NCI-H187 (cell line): ENCODE data around the gene HMMR.

ENCODE experiments used
- DNase-seq, 2 experiments: peaks; one replicate each; lab custom pipeline; 2025; lab: John Stamatoyannopoulos, UW

Gene HMMR

DNA sequence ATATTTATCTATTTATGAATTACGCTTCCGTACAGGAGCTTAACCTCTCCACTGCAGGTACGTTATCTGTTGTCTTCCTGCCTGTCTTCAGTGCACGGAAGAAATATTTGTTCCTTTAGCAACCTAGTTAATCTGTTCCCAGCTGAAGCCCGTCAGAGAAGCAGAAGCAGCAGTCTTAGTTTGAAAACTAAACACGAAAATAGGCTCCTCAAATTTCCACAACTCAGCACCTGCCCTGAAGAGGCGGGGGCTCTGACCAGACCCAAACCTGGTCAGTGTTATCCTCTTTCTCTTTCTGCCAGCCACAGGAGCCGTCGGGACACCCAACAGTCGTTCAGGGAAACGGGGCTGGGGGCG is 992 bp upstream of the HMMR start:
- DNase-seq = peak in 1 of 2 experiments; percentile 24

DNA sequence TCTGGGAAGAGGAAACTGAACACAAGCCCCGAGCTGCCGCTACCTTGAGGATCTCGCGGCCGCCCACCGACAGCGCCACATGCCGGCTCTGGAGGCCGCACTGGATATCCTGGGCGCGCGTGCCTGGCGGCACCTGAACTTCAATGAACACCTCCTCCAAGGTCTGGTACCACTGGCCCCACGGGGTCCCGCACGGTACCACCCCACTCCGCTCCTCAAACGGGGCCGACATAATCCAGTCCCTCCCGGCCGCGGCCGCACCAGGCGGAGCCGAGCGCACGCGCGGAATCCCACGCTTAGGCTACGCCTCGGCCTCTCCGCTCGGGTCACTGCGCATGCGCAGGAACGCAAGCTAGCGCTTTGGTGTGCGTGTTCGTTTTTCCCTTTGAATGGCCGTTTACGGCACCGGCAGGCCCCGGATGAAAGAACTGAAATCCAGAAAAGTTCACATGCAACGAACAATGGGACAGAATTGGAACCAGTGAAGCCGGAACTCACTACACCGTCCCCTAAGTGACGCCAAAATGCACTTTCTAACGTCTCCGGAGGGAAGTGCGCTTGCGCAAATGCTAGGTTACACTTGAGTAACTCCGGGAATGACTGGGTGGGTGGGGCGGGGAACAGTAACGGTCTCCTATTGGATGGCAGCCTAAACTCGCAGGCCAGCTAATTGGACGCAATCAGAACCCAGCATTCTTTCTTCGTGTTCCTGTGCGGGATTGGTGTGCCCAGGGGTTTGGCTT is 442 bp upstream of the HMMR start, which contains the start of gene NUDCD2:
Gene NUDCD2, minus strand, starts transcription at position 284 of the 743 bp plus-strand sequence. Its CDS starts 52 bp downstream, at position 232.
- peak; percentile 88 to 98 for DNase-seq

DNA sequence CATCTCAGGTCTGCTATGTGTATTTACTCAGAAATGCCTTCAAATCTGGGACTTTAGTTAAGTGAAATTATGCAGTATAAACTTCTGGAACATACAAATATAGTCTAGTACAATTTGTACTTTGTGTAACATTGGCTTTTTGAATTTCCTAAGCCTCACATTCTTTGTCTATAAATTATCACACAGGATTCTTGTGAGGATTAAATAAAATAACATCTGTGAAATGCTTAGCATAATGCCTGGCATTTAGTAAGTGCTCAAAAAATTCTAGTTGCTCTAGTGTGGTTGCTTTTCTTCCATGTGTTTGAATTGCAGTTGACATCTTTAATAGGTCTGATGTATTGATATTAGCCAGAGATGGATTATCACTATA is 2.6 kb downstream of the HMMR start:
- DNase-seq = no peak

GRCh38 chr5:163467682-163468081 is 7.2 kb downstream of the HMMR start:
- no peak for DNase-seq

- DNase-seq = no peak
Observed at GRCh38 chr5:163473635-163474243, 13.3 kb downstream of the HMMR start.

- DNase-seq = no peak
Observed at GRCh38 chr5:163475411-163475810, 15.0 kb downstream of the HMMR start.

GRCh38 chr5:163478126-163478981 is 17.9 kb downstream of the HMMR start:
- no peak for DNase-seq

GRCh38 chr5:163478982-163479271 is 18.5 kb downstream of the HMMR start:
- DNase-seq = no peak

- no peak for DNase-seq
Observed at GRCh38 chr5:163489055-163489744, 28.8 kb downstream of the HMMR start.

DNA sequence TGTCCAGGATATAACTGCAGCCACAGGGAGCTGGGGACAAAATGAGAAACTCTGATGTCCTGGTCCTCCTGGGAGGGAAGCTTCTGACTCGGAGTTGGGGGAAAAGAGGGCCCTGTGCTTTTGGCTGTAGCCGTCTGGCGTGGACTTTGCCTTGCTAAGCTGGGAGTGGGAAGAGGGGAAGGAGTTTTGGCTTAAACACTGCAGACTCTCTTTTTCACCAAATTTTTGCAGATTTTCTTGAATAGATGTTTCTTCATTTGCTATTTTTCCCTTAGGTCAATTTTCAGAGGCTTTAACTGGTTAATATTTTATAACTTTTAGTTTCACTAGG is 29.3 kb downstream of the HMMR start:
- DNase-seq = no peak

DNA sequence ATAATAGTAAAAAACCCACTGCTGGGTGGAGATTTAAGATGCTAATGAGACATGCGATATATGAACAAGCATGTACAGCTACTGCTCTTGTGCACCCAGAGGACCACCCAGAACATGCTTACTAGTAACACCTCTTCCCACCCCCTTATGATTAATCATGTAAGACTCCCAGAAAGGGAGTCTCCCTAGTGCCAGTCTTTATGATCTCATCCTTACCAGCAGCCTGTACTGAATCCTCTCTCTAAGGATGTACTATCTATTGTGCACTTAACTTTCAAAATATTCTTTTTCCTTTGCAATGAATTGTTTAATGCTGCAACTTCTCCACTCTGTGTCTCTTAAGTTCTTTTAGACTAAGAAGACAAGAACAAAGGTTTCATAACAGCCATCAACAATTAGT is 35.9 kb downstream of the HMMR start:
- DNase-seq = no peak

DNA sequence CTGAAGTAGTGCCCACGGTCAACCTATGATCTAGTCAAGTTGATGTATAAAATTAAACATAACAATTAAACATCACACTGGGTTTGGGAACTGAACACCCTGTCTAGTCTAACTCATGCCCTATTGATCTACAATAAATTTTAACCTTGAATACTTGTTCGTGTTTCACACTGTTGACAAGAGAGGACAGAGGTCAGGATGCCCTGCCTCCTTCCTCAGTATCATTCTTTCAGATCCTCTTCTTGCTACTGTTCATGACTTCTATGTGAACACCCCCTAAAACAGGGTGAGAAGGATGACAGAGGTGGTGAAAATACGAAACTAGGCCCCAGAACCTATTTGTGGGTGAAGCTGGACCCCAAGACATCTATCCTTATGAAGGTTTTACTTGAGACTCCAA is 36.9 kb downstream of the HMMR start:
- no peak for DNase-seq

DNA sequence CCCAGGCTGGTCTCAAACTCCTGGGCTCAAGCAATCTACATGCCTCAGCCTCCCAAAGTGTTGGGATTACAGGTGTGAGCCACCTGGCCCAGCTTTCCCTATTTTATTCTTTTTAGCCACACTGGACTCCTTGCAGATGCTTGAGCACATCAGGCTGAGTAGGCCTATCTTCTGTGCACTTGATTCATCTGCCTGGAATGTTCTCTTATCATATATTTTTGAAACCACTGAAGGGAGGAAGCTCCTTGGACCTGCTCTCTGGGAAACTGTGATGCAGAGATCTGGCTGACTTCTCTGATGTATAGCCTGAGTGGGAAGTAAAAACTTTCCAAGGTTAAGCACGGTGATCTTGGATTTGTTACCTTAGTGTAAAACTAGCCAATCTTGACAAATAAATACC is 38.5 kb downstream of the HMMR start:
- DNase-seq = no peak

- DNase-seq = no peak
Observed at GRCh38 chr5:163502521-163502920, 42.1 kb downstream of the HMMR start.

DNA sequence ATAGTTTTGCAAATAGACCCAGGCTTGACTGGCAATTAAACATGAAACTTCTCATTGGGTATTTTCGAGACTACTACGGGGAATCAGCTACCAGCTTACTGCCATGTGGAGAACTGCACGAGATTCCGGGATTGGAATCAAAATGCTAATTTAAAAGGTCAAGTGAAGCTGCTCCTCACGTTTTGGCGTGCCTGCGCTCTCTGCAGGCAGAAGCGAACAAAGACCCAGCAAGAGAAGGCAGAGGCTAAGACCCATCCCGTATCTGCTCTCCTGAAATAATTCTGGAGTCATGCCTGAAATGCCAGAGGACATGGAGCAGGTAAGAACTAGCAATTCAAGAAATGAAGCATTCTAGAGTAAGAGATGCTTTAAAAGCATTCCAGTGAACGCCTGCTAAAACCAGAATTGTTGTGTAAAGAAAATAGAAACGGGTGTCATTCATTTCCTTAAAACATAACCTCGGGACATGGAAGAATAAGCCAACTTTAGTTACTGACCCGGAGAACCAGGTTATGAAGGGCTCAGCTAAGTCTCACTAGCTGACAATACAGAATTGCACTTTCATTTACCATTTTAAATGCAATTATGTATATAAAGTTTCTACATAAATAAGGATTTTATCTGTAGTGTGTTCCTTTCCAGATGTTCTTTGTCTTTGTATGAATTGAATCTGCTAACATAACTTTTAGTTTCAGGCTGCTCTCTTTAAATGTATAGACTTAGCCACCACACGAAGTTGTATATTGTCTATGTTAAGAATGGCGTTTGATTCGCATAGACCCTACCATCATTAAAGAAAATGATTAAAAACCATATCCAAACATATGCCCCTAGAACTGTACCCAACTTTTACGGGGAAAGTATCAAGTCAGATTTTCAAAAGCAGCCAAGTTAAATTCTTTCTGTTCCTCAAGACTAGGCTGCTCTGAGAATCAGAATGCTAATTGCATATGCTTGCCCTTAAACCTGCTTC is 43.0 kb downstream of the HMMR start:
- no peak for DNase-seq

GRCh38 chr5:163504079-163504931 is 43.9 kb downstream of the HMMR start:
- peak in 1 of 2 experiments; percentile 41 for DNase-seq

GRCh38 chr5:163505049-163505367 is 44.6 kb downstream of the HMMR start:
- DNase-seq = no peak

- peak; percentile 68 to 90 for DNase-seq
Observed at GRCh38 chr5:163505368-163506094, 45.1 kb downstream of the HMMR start, which contains the start of gene MAT2B. Gene MAT2B (plus strand): TSS chr5:163505619. CDS start chr5:163505687, 68 bp downstream.

DNA sequence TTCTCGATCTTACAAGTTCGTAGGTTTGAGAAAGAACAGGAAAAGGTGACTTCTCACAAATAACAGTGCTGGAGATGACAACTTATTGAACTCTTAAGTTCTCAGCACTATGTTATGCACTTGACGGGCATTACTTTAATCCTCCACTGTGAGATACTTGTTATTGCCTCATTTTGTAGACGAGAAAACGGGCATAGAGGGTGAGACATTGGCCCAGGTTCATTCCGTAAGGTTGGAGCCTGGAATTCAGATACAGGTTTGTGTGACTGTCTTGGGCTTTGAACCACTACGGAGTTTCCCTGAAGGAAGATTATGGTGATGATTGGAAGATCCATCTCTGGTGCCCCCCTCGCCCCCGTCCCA is 45.6 kb downstream of the HMMR start:
- no peak for DNase-seq

DNA sequence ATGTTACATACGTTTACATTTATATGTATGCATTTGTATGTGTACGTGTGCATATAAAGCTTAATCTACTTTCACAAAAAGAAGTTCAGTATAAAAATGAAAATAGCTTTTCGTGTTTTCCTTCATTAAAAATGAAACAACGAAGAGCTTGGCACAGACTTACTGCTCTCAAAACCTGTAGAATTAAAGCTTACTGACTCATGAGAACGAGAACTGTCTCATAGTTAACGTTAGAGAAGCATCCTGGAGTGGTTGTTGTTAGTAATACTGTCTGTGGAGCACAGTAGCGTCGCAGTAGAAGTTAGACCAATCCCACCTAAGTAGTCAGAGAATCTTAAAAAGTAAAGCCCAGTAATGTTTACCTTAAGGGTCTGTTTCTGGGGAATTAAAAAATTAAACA is 46.3 kb downstream of the HMMR start:
- no peak for DNase-seq
